BLaER1 treated with 17β-estradiol and CSF1 and Interleukin-3, amounts not matched to agents 10 nM and 100 nM (cell line): Measurements from ENCODE around the gene SEC14L5.
"Not testable (repeated sequence)": the region's sequence is repeated elsewhere in the genome, so short reads cannot be mapped to it uniquely, and the experiment has no call there.

Source experiments
- H3K27ac ChIP-seq, 11 experiments: shearing (Covaris generic); formaldehyde crosslinking; 2 replicates each; pipeline ENCODE4 v1.8.1; 2022
- H3K27me3 ChIP-seq, 11 experiments: shearing (Covaris generic); formaldehyde crosslinking; 2 replicates each; pipeline ENCODE4 v1.8.1; 2022
- H3K36me3 ChIP-seq, 11 experiments: shearing (Covaris generic); formaldehyde crosslinking; 2 replicates each; pipeline ENCODE4 v1.8.1; 2022
- H3K4me1 ChIP-seq, 10 experiments: shearing (Covaris generic); formaldehyde crosslinking; 2 replicates each; pipeline ENCODE4 v1.8.1; 2022
- H3K4me2 ChIP-seq, 11 experiments: shearing (Covaris generic); formaldehyde crosslinking; 2 replicates each; pipeline ENCODE4 v1.8.1; 2022
- H3K4me3 ChIP-seq, 10 experiments: shearing (Covaris generic); formaldehyde crosslinking; 2 replicates each; pipeline ENCODE4 v1.8.1; 2022
- H3K9ac ChIP-seq, 11 experiments: shearing (Covaris generic); formaldehyde crosslinking; 2 replicates each; pipeline ENCODE4 v1.8.1; 2022
- H3K9me3 ChIP-seq, 11 experiments: shearing (Covaris generic); formaldehyde crosslinking; replicated peaks in 1 of 11; 2 replicates each; pipeline ENCODE4 v1.8.1; 2022
- H4K20me1 ChIP-seq, 11 experiments: shearing (Covaris generic); formaldehyde crosslinking; 2 replicates each; pipeline ENCODE4 v1.8.1; 2022
- Cebpa-rat ChIP-seq, 11 experiments: shearing (Covaris generic); IDR thresholded peaks; 2 replicates each; pipeline ENCODE4 v1.8.1; 2022

The SEC14L5 gene

DNA sequence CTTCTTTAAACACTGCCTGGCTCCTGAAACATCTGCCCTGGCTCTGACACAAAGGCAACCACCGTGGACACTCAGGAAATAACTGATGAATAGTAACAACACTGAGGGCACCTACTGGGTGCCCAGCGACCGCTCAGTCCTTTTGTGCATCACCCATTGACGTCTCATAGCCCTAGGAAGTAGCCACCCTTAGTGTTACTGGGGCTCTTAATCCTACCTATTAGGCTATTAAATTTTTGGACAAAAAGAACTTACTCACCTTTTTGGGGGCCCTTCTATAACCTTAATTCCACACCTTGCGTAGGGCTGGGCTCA lies 32.9 kb upstream of the SEC14L5 start:
- peaks cover 0 to 8% (median 0%) of the 10 kb centered on the region in 10 experiments; a peak in 4 of 20 replicates for H3K4me1 ChIP-seq
- H3K27me3 ChIP-seq: no peaks in the 10 kb centered on the region; a peak in 1 of 22 replicates
- H3K9ac ChIP-seq: no peak overlapping the region
- no peak for TF ChIP-seq Cebpa-rat (IDR thresholded peaks at IDR 0.05)
- H3K4me3 ChIP-seq: no peak overlapping the region
- no peaks in the 10 kb centered on the region; a peak in 1 of 22 replicates for H4K20me1 ChIP-seq
- peak overlapping the region in 2 of 11 experiments; percentile 28 to 34; a peak in 3 of 22 replicates for H3K4me2 ChIP-seq
- H3K9me3 ChIP-seq: peaks cover 25 to 31% (median 29%) of the 10 kb centered on the region in 11 experiments
- no peaks in the 10 kb centered on the region for H3K36me3 ChIP-seq
- H3K27ac ChIP-seq: no peak overlapping the region

GRCh38 chr16:4925791-4926190 lies 32.3 kb upstream of the SEC14L5 start:
- no peak overlapping the region for H3K4me2 ChIP-seq
- H3K9me3 ChIP-seq: peaks cover 25 to 31% (median 29%) of the 10 kb centered on the region in 11 experiments
- peaks cover 0 to 8% (median 0%) of the 10 kb centered on the region in 10 experiments; a peak in 4 of 20 replicates for H3K4me1 ChIP-seq
- H3K27ac ChIP-seq: no peak overlapping the region
- no peak overlapping the region for H3K4me3 ChIP-seq
- H3K36me3 ChIP-seq: no peaks in the 10 kb centered on the region
- H3K27me3 ChIP-seq: no peaks in the 10 kb centered on the region; a peak in 1 of 22 replicates
- H3K9ac ChIP-seq: no peak overlapping the region
- no peak for TF ChIP-seq Cebpa-rat (IDR thresholded peaks at IDR 0.05)
- no peaks in the 10 kb centered on the region; a peak in 1 of 22 replicates for H4K20me1 ChIP-seq

- H3K27ac ChIP-seq: no peak overlapping the region
- no peaks in the 10 kb centered on the region; a peak in 1 of 22 replicates for H3K27me3 ChIP-seq
- peaks cover 0 to 8% (median 0%) of the 10 kb centered on the region in 10 experiments; a peak in 4 of 20 replicates for H3K4me1 ChIP-seq
- H3K9me3 ChIP-seq: peaks cover 25 to 31% (median 29%) of the 10 kb centered on the region in 11 experiments
- H3K4me3 ChIP-seq: no peak overlapping the region
- TF ChIP-seq Cebpa-rat (IDR thresholded peaks at IDR 0.05): no peak
- H3K9ac ChIP-seq: no peak overlapping the region
- H3K36me3 ChIP-seq: no peaks in the 10 kb centered on the region
- no peaks in the 10 kb centered on the region; a peak in 1 of 22 replicates for H4K20me1 ChIP-seq
- no peak overlapping the region for H3K4me2 ChIP-seq
These were observed 31.2 kb upstream of the SEC14L5 start for GRCh38 chr16:4926928-4927327.

- H3K27ac ChIP-seq: no peak overlapping the region
- no peak overlapping the region for H3K9ac ChIP-seq
- no peak overlapping the region for H3K4me2 ChIP-seq
These were observed 30.5 kb upstream of the SEC14L5 start for GRCh38 chr16:4927661-4928060.

GRCh38 chr16:4928227-4928626 lies 29.9 kb upstream of the SEC14L5 start:
- peaks cover 25 to 31% (median 29%) of the 10 kb centered on the region in 11 experiments for H3K9me3 ChIP-seq
- H3K9ac ChIP-seq: no peak overlapping the region
- H3K4me2 ChIP-seq: no peak overlapping the region
- no peak for TF ChIP-seq Cebpa-rat (IDR thresholded peaks at IDR 0.05)
- peaks cover 0 to 8% (median 0%) of the 10 kb centered on the region in 10 experiments; a peak in 4 of 20 replicates for H3K4me1 ChIP-seq
- H3K36me3 ChIP-seq: no peaks in the 10 kb centered on the region
- no peak overlapping the region for H3K27ac ChIP-seq
- peaks cover 0 to 4% (median 0%) of the 10 kb centered on the region in 11 experiments; a peak in 1 of 22 replicates for H3K27me3 ChIP-seq
- no peak overlapping the region for H3K4me3 ChIP-seq
- H4K20me1 ChIP-seq: peaks cover 0 to 5% (median 0%) of the 10 kb centered on the region in 11 experiments; a peak in 1 of 22 replicates

More at GRCh38 chr16:4927661-4928060, 30.5 kb upstream of the SEC14L5 start:
- Histone ChIP-seq H3K27me3 (no peaks in the 10 kb centered on the region; a peak in 1 of 22 replicates), H4K20me1 (no peaks in the 10 kb centered on the region; a peak in 1 of 22 replicates), H3K4me1 (peaks cover 0 to 8% (median 0%) of the 10 kb centered on the region in 10 experiments; a peak in 4 of 20 replicates), H3K9me3 (peaks cover 25 to 31% (median 29%) of the 10 kb centered on the region in 11 experiments), H3K36me3 (no peaks in the 10 kb centered on the region), H3K4me3 (no peak overlapping the region)
- no peak for TF ChIP-seq Cebpa-rat (IDR thresholded peaks at IDR 0.05)

GRCh38 chr16:4929619-4930018 lies 28.5 kb upstream of the SEC14L5 start:
- H3K4me1 ChIP-seq, H3K4me2 ChIP-seq, H3K27ac ChIP-seq, H3K4me3 ChIP-seq, H3K9ac ChIP-seq, H3K36me3 ChIP-seq: not testable (repeated sequence)
- H3K9me3 ChIP-seq: peaks cover 25 to 31% (median 29%) of the 10 kb centered on the region in 11 experiments
- H3K27me3 ChIP-seq: peaks cover 2 to 18% (median 6%) of the 10 kb centered on the region in 11 experiments; a peak in 19 of 22 replicates
- peaks cover 0 to 15% (median 0%) of the 10 kb centered on the region in 11 experiments; a peak in 4 of 22 replicates for H4K20me1 ChIP-seq

DNA sequence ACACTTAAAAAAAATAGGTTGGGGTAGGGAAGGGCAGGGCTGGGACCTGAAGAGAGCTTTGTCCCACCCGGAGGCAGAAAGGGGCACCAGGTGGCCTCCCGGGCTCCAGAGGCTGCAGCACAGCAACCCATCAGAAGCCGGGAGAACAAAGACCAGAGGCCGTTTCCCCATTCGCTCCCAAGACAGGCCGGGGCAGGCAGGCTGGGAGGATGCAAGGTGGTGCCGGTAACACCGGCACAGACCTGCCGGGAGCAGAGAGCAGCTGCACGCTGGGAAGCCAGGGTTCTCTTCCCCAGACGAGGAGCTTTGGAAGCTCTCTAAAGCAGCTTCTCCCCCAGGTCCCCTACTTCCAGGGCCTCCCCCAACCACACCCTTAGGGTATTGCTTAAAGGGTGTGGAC lies 26.7 kb upstream of the SEC14L5 start:
- H3K9ac ChIP-seq: no peak overlapping the region

DNA sequence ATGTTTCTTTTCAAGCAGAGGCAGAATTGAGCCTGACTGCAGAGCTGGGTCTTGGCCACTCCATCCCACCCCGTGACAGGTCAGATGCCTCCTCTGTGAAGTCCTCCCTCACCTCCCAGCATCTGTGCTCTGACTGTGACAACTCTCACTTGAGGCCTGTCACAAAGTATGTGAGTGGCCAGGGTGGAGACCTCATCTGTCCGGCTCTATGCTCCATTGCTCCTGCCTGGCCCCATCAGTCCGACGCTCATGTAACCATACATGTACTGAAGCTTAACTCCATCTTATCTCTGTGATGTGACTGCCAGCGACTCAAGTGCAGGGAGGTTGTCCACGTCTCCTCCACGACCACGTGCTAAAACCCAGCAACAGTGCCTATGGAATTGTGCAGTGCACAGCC lies 24.7 kb upstream of the SEC14L5 start:
- H3K9ac ChIP-seq: no peak overlapping the region
- peaks cover 40 to 56% (median 45%) of the 10 kb centered on the region in 11 experiments for H3K27me3 ChIP-seq
- no peak overlapping the region for H3K4me2 ChIP-seq
- H3K4me1 ChIP-seq: no peaks in the 10 kb centered on the region; a peak in 1 of 20 replicates
- H3K4me3 ChIP-seq: no peak overlapping the region
- no peaks in the 10 kb centered on the region for H3K36me3 ChIP-seq
- H3K9me3 ChIP-seq: peaks cover 0 to 1% (median under 1%) of the 10 kb centered on the region in 11 experiments; a peak in 7 of 22 replicates
- no peak overlapping the region for H3K27ac ChIP-seq
- peaks cover 0 to 47% (median 0%) of the 10 kb centered on the region in 11 experiments; a peak in 6 of 22 replicates for H4K20me1 ChIP-seq
- TF ChIP-seq Cebpa-rat (IDR thresholded peaks at IDR 0.05): no peak

More for the DNA sequence above, 26.7 kb upstream of the SEC14L5 start:
- Histone ChIP-seq H4K20me1 (peaks cover 0 to 33% (median 0%) of the 10 kb centered on the region in 11 experiments; a peak in 4 of 22 replicates), H3K27me3 (peaks cover 20 to 35% (median 24%) of the 10 kb centered on the region in 11 experiments), H3K4me3 (no peak overlapping the region), H3K36me3 (no peaks in the 10 kb centered on the region), H3K27ac (no peak overlapping the region), H3K4me2 (no peak overlapping the region), H3K9me3 (peaks cover 18 to 22% (median 21%) of the 10 kb centered on the region in 11 experiments), H3K4me1 (no peaks in the 10 kb centered on the region; a peak in 1 of 20 replicates)
- no peak for TF ChIP-seq Cebpa-rat (IDR thresholded peaks at IDR 0.05)

GRCh38 chr16:4933871-4934395 lies 24.2 kb upstream of the SEC14L5 start:
- Histone ChIP-seq H3K4me3 (no peak overlapping the region), H3K9ac (no peak overlapping the region), H3K27ac (no peak overlapping the region), H3K4me1 (no peaks in the 10 kb centered on the region; a peak in 1 of 20 replicates), H3K27me3 (peaks cover 45 to 61% (median 50%) of the 10 kb centered on the region in 11 experiments), H3K36me3 (no peaks in the 10 kb centered on the region), H3K9me3 (no peaks in the 10 kb centered on the region), H4K20me1 (peaks cover 0 to 47% (median 0%) of the 10 kb centered on the region in 11 experiments; a peak in 6 of 22 replicates), H3K4me2 (no peak overlapping the region)
- no peak for TF ChIP-seq Cebpa-rat (IDR thresholded peaks at IDR 0.05)
